ENCODE data around the gene GPR108. TPM values are rescaled to one million over a fixed set of nuclear protein-coding genes. Genes with fewer than 3 reads are reported as not detected.

The GPR108 gene
- total RNA-seq, 1 donor from 2014 or later = 45.4 TPM

GRCh38 chr19:6728346-6728745, 9.0 kb downstream of the GPR108 start:
- no peak for TF ChIP-seq CTCF (IDR thresholded peaks at IDR 0.05)
- H3K27me3 Mint-ChIP-seq (ENCODE audit: unreplicated experiment) = no peaks in the 10 kb centered on the region
- no peaks in the 10 kb centered on the region for H3K4me1 Mint-ChIP-seq (ENCODE audit: unreplicated experiment)
- DNase-seq (ENCODE audit: extremely low spot score, unreplicated experiment) = no peak
- H3K36me3 Mint-ChIP-seq (ENCODE audit: unreplicated experiment) = peaks cover 7% of the 10 kb centered on the region
- H3K27ac Mint-ChIP-seq (ENCODE audit: unreplicated experiment) = no peak overlapping the region
- H3K9me3 Mint-ChIP-seq (ENCODE audit: unreplicated experiment) = no peaks in the 10 kb centered on the region
- no peak overlapping the region for H3K4me3 Mint-ChIP-seq (ENCODE audit: unreplicated experiment)

GRCh38 chr19:6725513-6726231, 11.7 kb downstream of the GPR108 start:
- peaks cover 2% of the 10 kb centered on the region for H3K36me3 Mint-ChIP-seq (ENCODE audit: unreplicated experiment)
- H3K27me3 Mint-ChIP-seq (ENCODE audit: unreplicated experiment) = peaks cover 13% of the 10 kb centered on the region
- no peak overlapping the region for H3K4me3 Mint-ChIP-seq (ENCODE audit: unreplicated experiment)
- no peaks in the 10 kb centered on the region for H3K9me3 Mint-ChIP-seq (ENCODE audit: unreplicated experiment)
- no peak for TF ChIP-seq CTCF (IDR thresholded peaks at IDR 0.05)
- no peak overlapping the region for H3K27ac Mint-ChIP-seq (ENCODE audit: unreplicated experiment)
- no peak for DNase-seq (ENCODE audit: extremely low spot score, unreplicated experiment)
- peaks cover 3% of the 10 kb centered on the region for H3K4me1 Mint-ChIP-seq (ENCODE audit: unreplicated experiment)

- Mint-ChIP-seq H3K27me3 (ENCODE audit: unreplicated experiment) (peaks cover 17% of the 10 kb centered on the region), H3K27ac (ENCODE audit: unreplicated experiment) (no peak overlapping the region), H3K36me3 (ENCODE audit: unreplicated experiment) (peaks cover 2% of the 10 kb centered on the region), H3K4me1 (ENCODE audit: unreplicated experiment) (peaks cover 3% of the 10 kb centered on the region), H3K9me3 (ENCODE audit: unreplicated experiment) (no peaks in the 10 kb centered on the region), H3K4me3 (ENCODE audit: unreplicated experiment) (no peak overlapping the region)
- no peak for DNase-seq (ENCODE audit: extremely low spot score, unreplicated experiment)
- TF ChIP-seq CTCF (IDR thresholded peaks at IDR 0.05) = no peak
These were observed 12.5 kb downstream of the GPR108 start for GRCh38 chr19:6724631-6725492.

- Mint-ChIP-seq H3K36me3 (ENCODE audit: unreplicated experiment) (no peaks in the 10 kb centered on the region), H3K9me3 (ENCODE audit: unreplicated experiment) (no peaks in the 10 kb centered on the region), H3K4me1 (ENCODE audit: unreplicated experiment) (peaks cover 3% of the 10 kb centered on the region), H3K27me3 (ENCODE audit: unreplicated experiment) (peaks cover 21% of the 10 kb centered on the region), H3K4me3 (ENCODE audit: unreplicated experiment) (no peak overlapping the region), H3K27ac (ENCODE audit: unreplicated experiment) (no peak overlapping the region)
- TF ChIP-seq CTCF (IDR thresholded peaks at IDR 0.05) = no peak
- DNase-seq (ENCODE audit: extremely low spot score, unreplicated experiment) = no peak
These were observed 13.6 kb downstream of the GPR108 start for GRCh38 chr19:6723738-6724137.

- DNase-seq (ENCODE audit: extremely low spot score, unreplicated experiment) = no peak
- no peaks in the 10 kb centered on the region for H3K36me3 Mint-ChIP-seq (ENCODE audit: unreplicated experiment)
- no peak for TF ChIP-seq CTCF (IDR thresholded peaks at IDR 0.05)
- H3K4me1 Mint-ChIP-seq (ENCODE audit: unreplicated experiment) = peaks cover 3% of the 10 kb centered on the region
- H3K27me3 Mint-ChIP-seq (ENCODE audit: unreplicated experiment) = peaks cover 21% of the 10 kb centered on the region
- no peak overlapping the region for H3K4me3 Mint-ChIP-seq (ENCODE audit: unreplicated experiment)
- H3K27ac Mint-ChIP-seq (ENCODE audit: unreplicated experiment) = no peak overlapping the region
- no peaks in the 10 kb centered on the region for H3K9me3 Mint-ChIP-seq (ENCODE audit: unreplicated experiment)
These were observed 14.2 kb downstream of the GPR108 start for GRCh38 chr19:6723108-6723618.
